Right cardiac atrium (tissue), 5 donors: ENCODE results near the gene MARK4. TPM values are rescaled to one million over a fixed set of nuclear protein-coding genes. Genes with fewer than 3 reads are reported as not detected.

Source experiments
- ATAC-seq, 2 donors: fragments of 200-7000 bp; cut with Tn5 transposase; one replicate each; pipeline versions ENCODE4 v1.8.0 to v1.9.1; 2020; ENCODE audit warnings: moderate library complexity in 2 of 2, mild to moderate bottlenecking in 1 of 2
- DNase-seq, 3 donors: peaks; one replicate each; pipeline ENCODE4 v3.0.0-alpha.2; 2020
- H3K27ac ChIP-seq: one replicate; pipeline ENCODE4 v1.5.1; 2013; ENCODE audit warnings: mild to moderate bottlenecking, low read length, control low read depth, moderate library complexity
- H3K27me3 ChIP-seq: one replicate; pipeline ENCODE4 v1.6.1; 2013; ENCODE audit not compliant: control insufficient read depth, insufficient read depth
- H3K4me1 ChIP-seq: one replicate; pipeline ENCODE4 v1.6.1; 2013; ENCODE audit warnings: low read length; ENCODE audit not compliant: control insufficient read depth, insufficient read depth
- H3K4me3 ChIP-seq: one replicate; pipeline ENCODE4 v1.5.1; 2013; ENCODE audit warnings: low read length, control low read depth
- H3K9me3 ChIP-seq: one replicate; pipeline ENCODE4 v1.6.1; 2013; ENCODE audit warnings: low read length; ENCODE audit not compliant: control insufficient read depth
- WGBS: extraction: QIAGEN DNeasy Blood & Tissue Kit; methylation state at CpG from one replicate; pipeline ENCODE4 v1.1.7; 2013; 5-methylcytosine and 5-hydroxymethylcytosine counted together
- intact Hi-C, 4 donors: fragments of 100-400 bp; cut with DNase I; formaldehyde crosslinking; loops; one replicate each; pipeline versions ENCODE4 v1.11.0 to v1.14.0; 2022 to 2023
- polyA plus RNA-seq: library from polyadenylated mRNA; stranded (reverse); fragments of 200-250 nt; gene quantifications from one replicate; pipeline ENCODE4 v1.2.3, GENCODE V29; 2013
- total RNA-seq, 4 donors: library from RNA; stranded (reverse); fragmentation: NEBNext Ultra II Directional; extraction: Animal tissue kit (Norgen Biotek cat#: 25700); gene quantifications; one replicate each; pipeline ENCODE4 v1.2.1, GENCODE V29; 2021
- donor health status: healthy with polysubstance abuse.
- donor health status: DM: no; HTN: yes; CAD: no.
- donor health status: DM: no; HTN: no; CAD: no.
- donor health status: DM: no; HTN: yes; CAD: no; lungs with severe emphysema.
- donor health status: DM: yes; HTN: yes; CAD: no.

The MARK4 gene
- total and polyA plus RNA-seq, 5 donors: 21.0 to 54.5 (median 35.9) TPM

GRCh38 chr19:45352471-45352870 lies 101.4 kb downstream of the MARK4 start:
- H3K9me3 ChIP-seq: no peaks in the 10 kb centered on the region
- intact Hi-C loops: no loop called here
- 94% methylated on average over 20 of the region's 20 CpGs for WGBS
- no peak overlapping the region for H3K27ac ChIP-seq
- H3K27me3 ChIP-seq: no peaks in the 10 kb centered on the region
- no peak overlapping the region for H3K4me3 ChIP-seq
- DNase-seq (no peak), ATAC-seq (no peak)
- H3K4me1 ChIP-seq: no peaks in the 10 kb centered on the region

- DNase-seq: no peak
- H3K27me3 ChIP-seq: no peaks in the 10 kb centered on the region
- H3K4me1 ChIP-seq: no peaks in the 10 kb centered on the region
- ATAC-seq: no peak
- WGBS: 93% methylated on average over 20 of the region's 20 CpGs
- H3K4me3 ChIP-seq: no peak overlapping the region
- intact Hi-C loops: no loop called here
- no peaks in the 10 kb centered on the region for H3K9me3 ChIP-seq
- H3K27ac ChIP-seq: no peak overlapping the region
Observed at GRCh38 chr19:45352914-45353796, 102.1 kb downstream of the MARK4 start.

GRCh38 chr19:45354241-45354842 lies 103.3 kb downstream of the MARK4 start:
- Histone ChIP-seq H3K27me3 (no peaks in the 10 kb centered on the region), H3K27ac (no peak overlapping the region), H3K4me3 (no peak overlapping the region), H3K4me1 (no peaks in the 10 kb centered on the region), H3K9me3 (no peaks in the 10 kb centered on the region)
- no peak for DNase-seq
- 94% methylated on average over 11 of the region's 11 CpGs for WGBS
- ATAC-seq: no peak
- intact Hi-C loops: no loop called here

Other genes starting within 250 kb of the MARK4 start
- 1 to 10 TPM; 2.3 to 6.5 (median 3.3) TPM for gene RELB, start 249.8 kb upstream of the MARK4 start, total RNA-seq
- 2.4 TPM for gene RELB, start 249.8 kb upstream of the MARK4 start, polyA plus RNA-seq
- gene CLASRP, start 212.2 kb upstream of the MARK4 start, total RNA-seq: 10 to 100 TPM; 34.3 to 36.7 (median 36.1) TPM
- gene CLASRP, start 212.2 kb upstream of the MARK4 start, polyA plus RNA-seq: 36.8 TPM
- gene ZNF296, start 174.8 kb upstream of the MARK4 start, total RNA-seq: under 1 TPM in 3 of 4 donors, not detected in 1; 0.25 to 0.35 (median 0.29) TPM
- 0.25 TPM for gene ZNF296, start 174.8 kb upstream of the MARK4 start, polyA plus RNA-seq
- gene GEMIN7, start 172.0 kb upstream of the MARK4 start, total RNA-seq: 10 to 100 TPM; 10.9 to 15.0 (median 12.8) TPM
- 27.9 TPM for gene GEMIN7, start 172.0 kb upstream of the MARK4 start, polyA plus RNA-seq
- 10 to 100 TPM; 16.5 to 24.9 (median 18.9) TPM for gene PPP1R37, start 158.1 kb upstream of the MARK4 start, total RNA-seq
- gene PPP1R37, start 158.1 kb upstream of the MARK4 start, polyA plus RNA-seq: 23.4 TPM
- gene NKPD1, start 90.3 kb upstream of the MARK4 start, total RNA-seq: under 1 TPM in 1 of 4 donors, not detected in 3; 0.06 TPM
- gene NKPD1, start 90.3 kb upstream of the MARK4 start, polyA plus RNA-seq: 0.07 TPM
- 10 to 100 TPM; 15.2 to 19.4 (median 17.2) TPM for gene TRAPPC6A, start 73.0 kb upstream of the MARK4 start, total RNA-seq
- gene TRAPPC6A, start 73.0 kb upstream of the MARK4 start, polyA plus RNA-seq: 26.5 TPM
- gene BLOC1S3, start 72.5 kb upstream of the MARK4 start, total RNA-seq: 1 to 10 TPM; 3.8 to 8.2 (median 6.2) TPM
- 2.4 TPM for gene BLOC1S3, start 72.5 kb upstream of the MARK4 start, polyA plus RNA-seq
- gene EXOC3L2, start 5.9 kb upstream of the MARK4 start, total RNA-seq: 1 to 10 TPM; 3.4 to 5.6 (median 4.5) TPM
- 2.7 TPM for gene EXOC3L2, start 5.9 kb upstream of the MARK4 start, polyA plus RNA-seq
- 1,000 to 10,000 TPM; 2,910 to 4,826 (median 3,330) TPM for gene CKM, start 71.6 kb downstream of the MARK4 start, total RNA-seq
- 5,160 TPM for gene CKM, start 71.6 kb downstream of the MARK4 start, polyA plus RNA-seq
- gene KLC3, start 89.5 kb downstream of the MARK4 start, total RNA-seq: not detected
- gene KLC3, start 89.5 kb downstream of the MARK4 start, polyA plus RNA-seq: 0.18 TPM
- 10 to 100 TPM; 11.1 to 15.7 (median 12.2) TPM for gene ERCC2, start 119.3 kb downstream of the MARK4 start, total RNA-seq
- gene ERCC2, start 119.3 kb downstream of the MARK4 start, polyA plus RNA-seq: 9.6 TPM
- 100 to 1,000 TPM; 131 to 161 (median 150) TPM for gene PPP1R13L, start 153.8 kb downstream of the MARK4 start, total RNA-seq
- 100 TPM for gene PPP1R13L, start 153.8 kb downstream of the MARK4 start, polyA plus RNA-seq
- 1 to 10 TPM; 4.0 to 6.3 (median 5.0) TPM for gene POLR1G, start 155.4 kb downstream of the MARK4 start, total RNA-seq
- 4.0 TPM for gene POLR1G, start 155.4 kb downstream of the MARK4 start, polyA plus RNA-seq
- gene ERCC1, start 172.6 kb downstream of the MARK4 start, total RNA-seq: 100 to 1,000 TPM; 133 to 143 (median 139) TPM
- gene ERCC1, start 172.6 kb downstream of the MARK4 start, polyA plus RNA-seq: 139 TPM
- 10 to 100 TPM in 1 of 4 donors, 1 to 10 TPM in 3; 1.6 to 16.3 (median 6.1) TPM for gene FOSB, start 216.7 kb downstream of the MARK4 start, total RNA-seq
- 57.8 TPM for gene FOSB, start 216.7 kb downstream of the MARK4 start, polyA plus RNA-seq
- 10 to 100 TPM; 18.7 to 26.4 (median 20.4) TPM for gene RTN2, start 245.8 kb downstream of the MARK4 start, total RNA-seq
- 20.2 TPM for gene RTN2, start 245.8 kb downstream of the MARK4 start, polyA plus RNA-seq
- under 1 TPM in 2 of 4 donors, not detected in 2; 0.24 to 0.96 TPM for gene PPM1N, start 247.2 kb downstream of the MARK4 start, total RNA-seq
- 0.91 TPM for gene PPM1N, start 247.2 kb downstream of the MARK4 start, polyA plus RNA-seq